Measurements from ENCODE around the gene C7orf33. TPM values are rescaled to one million over a fixed set of nuclear protein-coding genes. Genes with fewer than 3 reads are reported as not detected.

C7orf33 gene
- total and polyA plus RNA-seq, 7 donors, result not detected

- TF ChIP-seq CTCF (IDR thresholded peaks at IDR 0.05), result peak; percentile 84
- Histone ChIP-seq H3K4me3 (no peak overlapping the region), H3K9me3 (no peaks in the 10 kb centered on the region), H3K27ac (no peak overlapping the region), H3K27me3 (ENCODE audit: insufficient read depth in 3 of 3, low read length in 2 of 3) (no peaks in the 10 kb centered on the region), H3K4me1 (no peaks in the 10 kb centered on the region), H3K36me3 (ENCODE audit: insufficient read depth in 1 of 2, low read depth in 1 of 2) (no peaks in the 10 kb centered on the region)
- intact Hi-C loops (cut with DNase I), result loop anchor here (2.0 to 10.0 kb wide), 4 partner anchors 119 to 391 kb away; partner anchors contain the start of gene CUL1 (in 1 of the 2)
- DNase-seq (peak; percentile 58 to 71), ATAC-seq (peak; percentile 65 to 87 (median 73))
- WGBS, 3 donors, result 42 to 53% (median 43%) methylated on average over 8 of the region's 8 CpGs
Observed at GRCh38 chr7:148575640-148576411, 14.7 kb upstream of the C7orf33 start.

- WGBS, 3 donors, result 85 to 95% (median 91%) methylated on average over 4 of the region's 4 CpGs
- ATAC-seq, result no peak
- H3K27me3 ChIP-seq (ENCODE audit: insufficient read depth in 3 of 3, low read length in 2 of 3), result no peaks in the 10 kb centered on the region
- intact Hi-C loops (cut with DNase I), result loop anchor here (5.0 to 10.0 kb wide), 3 partner anchors 115 to 378 kb away; partner anchors contain the start of gene CUL1 (in 1 of the 2)
- DNase-seq, result no peak
- no peaks in the 10 kb centered on the region for H3K9me3 ChIP-seq
- no peak overlapping the region for H3K4me3 ChIP-seq
- H3K36me3 ChIP-seq (ENCODE audit: insufficient read depth in 1 of 2, low read depth in 1 of 2), result no peaks in the 10 kb centered on the region
- H3K27ac ChIP-seq, result no peak overlapping the region
- no peak for TF ChIP-seq CTCF (IDR thresholded peaks at IDR 0.05)
- no peaks in the 10 kb centered on the region for H3K4me1 ChIP-seq
Observed at GRCh38 chr7:148579366-148579765, 11.2 kb upstream of the C7orf33 start.

GRCh38 chr7:148580446-148580845 is 10.1 kb upstream of the C7orf33 start:
- H3K27me3 ChIP-seq (ENCODE audit: insufficient read depth in 3 of 3, low read length in 2 of 3), result peaks cover 0 to 1% (median 0%) of the 10 kb centered on the region in 3 donors
- ATAC-seq, result no peak
- DNase-seq, result no peak
- no peaks in the 10 kb centered on the region for H3K4me1 ChIP-seq
- no peak overlapping the region for H3K27ac ChIP-seq
- 78 to 90% (median 85%) methylated on average over 6 of the region's 6 CpGs for WGBS, 3 donors
- intact Hi-C loops (cut with DNase I), result no loop called here
- no peak overlapping the region for H3K4me3 ChIP-seq
- no peak for TF ChIP-seq CTCF (IDR thresholded peaks at IDR 0.05)
- no peaks in the 10 kb centered on the region for H3K9me3 ChIP-seq
- H3K36me3 ChIP-seq (ENCODE audit: insufficient read depth in 1 of 2, low read depth in 1 of 2), result no peaks in the 10 kb centered on the region

GRCh38 chr7:148581624-148582023 is 8.9 kb upstream of the C7orf33 start:
- TF ChIP-seq CTCF (IDR thresholded peaks at IDR 0.05), result no peak
- H3K4me3 ChIP-seq, result no peak overlapping the region
- no peaks in the 10 kb centered on the region for H3K4me1 ChIP-seq
- H3K27ac ChIP-seq, result no peak overlapping the region
- peaks cover 0 to 1% (median 0%) of the 10 kb centered on the region in 3 donors for H3K27me3 ChIP-seq (ENCODE audit: insufficient read depth in 3 of 3, low read length in 2 of 3)
- ATAC-seq (no peak), DNase-seq (no peak)
- no peaks in the 10 kb centered on the region for H3K9me3 ChIP-seq
- no peaks in the 10 kb centered on the region for H3K36me3 ChIP-seq (ENCODE audit: insufficient read depth in 1 of 2, low read depth in 1 of 2)
- intact Hi-C loops (cut with DNase I), result no loop called here
- WGBS, 3 donors, result 76 to 81% (median 79%) methylated on average over 3 of the region's 3 CpGs

Measured in psoas muscle (tissue), 8 donors.